Activated CD4-positive, alpha-beta T cell treated with anti-CD3 and anti-CD28 coated beads, Interleukin-2, amount 50 U/mL, for 4 hours (primary cell): ENCODE data around the gene ZNF398.
"Not testable (repeated sequence)": the region's sequence is repeated elsewhere in the genome, so short reads cannot be mapped to it uniquely, and the experiment has no call there.

Source experiments
- DNase-seq, 2 experiments: peaks; one replicate each; pipeline ENCODE4 v3.0.0-alpha.2; 2020

ZNF398 gene, protein sequence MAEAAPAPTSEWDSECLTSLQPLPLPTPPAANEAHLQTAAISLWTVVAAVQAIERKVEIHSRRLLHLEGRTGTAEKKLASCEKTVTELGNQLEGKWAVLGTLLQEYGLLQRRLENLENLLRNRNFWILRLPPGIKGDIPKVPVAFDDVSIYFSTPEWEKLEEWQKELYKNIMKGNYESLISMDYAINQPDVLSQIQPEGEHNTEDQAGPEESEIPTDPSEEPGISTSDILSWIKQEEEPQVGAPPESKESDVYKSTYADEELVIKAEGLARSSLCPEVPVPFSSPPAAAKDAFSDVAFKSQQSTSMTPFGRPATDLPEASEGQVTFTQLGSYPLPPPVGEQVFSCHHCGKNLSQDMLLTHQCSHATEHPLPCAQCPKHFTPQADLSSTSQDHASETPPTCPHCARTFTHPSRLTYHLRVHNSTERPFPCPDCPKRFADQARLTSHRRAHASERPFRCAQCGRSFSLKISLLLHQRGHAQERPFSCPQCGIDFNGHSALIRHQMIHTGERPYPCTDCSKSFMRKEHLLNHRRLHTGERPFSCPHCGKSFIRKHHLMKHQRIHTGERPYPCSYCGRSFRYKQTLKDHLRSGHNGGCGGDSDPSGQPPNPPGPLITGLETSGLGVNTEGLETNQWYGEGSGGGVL

DNA sequence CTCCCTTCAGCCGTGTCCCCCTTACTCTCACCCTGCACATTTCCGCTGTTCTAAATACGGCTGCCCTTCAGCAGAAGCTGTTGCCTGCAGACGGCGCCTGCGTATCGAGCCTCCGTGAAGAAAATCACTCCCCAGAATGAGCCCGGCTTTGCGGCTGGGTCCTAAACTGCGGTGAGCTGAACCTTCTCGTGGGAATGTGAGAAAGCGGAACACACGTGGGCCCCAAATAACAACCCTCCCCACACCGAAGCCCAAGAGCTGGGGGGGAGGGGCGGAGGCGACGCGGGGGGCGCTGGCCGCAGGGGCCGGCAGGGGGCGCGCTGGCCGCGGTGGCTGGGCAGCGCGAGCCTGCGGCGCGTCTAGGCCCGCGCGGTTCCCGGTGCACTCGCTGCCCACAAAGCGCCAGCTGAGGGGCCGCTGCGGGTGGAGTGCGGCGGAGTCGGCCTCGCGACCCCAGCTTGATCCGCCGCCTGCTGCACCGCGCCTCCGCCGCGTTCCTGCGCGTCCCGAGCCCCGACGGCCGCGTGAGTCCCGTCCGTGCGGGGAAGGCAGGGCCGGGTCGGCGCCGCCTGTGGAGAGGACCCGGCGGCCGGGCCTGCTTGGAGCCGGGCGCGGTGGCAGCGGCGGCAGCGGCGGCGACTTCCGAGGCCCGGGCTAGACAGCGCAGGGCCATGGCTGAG lies at the start of gene ZNF398:
Gene ZNF398 (plus strand): TSS at position 382 of the 680 bp plus-strand sequence. CDS start 290 bp downstream, at position 672.
- peak; percentile 74 to 75 for DNase-seq

DNA sequence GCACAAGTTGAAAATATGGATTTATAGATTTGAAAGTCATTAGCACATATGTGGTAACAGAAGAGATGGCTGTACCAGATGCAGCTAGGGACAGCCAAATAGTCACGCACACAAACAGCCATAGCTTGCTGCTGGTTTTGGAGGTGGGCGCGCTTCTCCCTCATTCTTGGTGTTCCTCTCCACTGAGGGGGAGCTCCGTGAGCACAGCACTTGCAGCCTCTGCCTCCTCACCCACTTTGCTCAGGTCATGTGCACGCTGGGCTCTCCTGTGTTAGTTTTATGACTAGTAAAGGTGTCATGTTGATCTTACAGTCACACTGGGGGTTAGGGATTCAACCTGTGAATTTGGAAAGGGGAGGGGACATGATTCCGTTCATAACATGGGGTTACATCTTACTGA lies 48.2 kb upstream of the ZNF398 start:
- no peak for DNase-seq

DNA sequence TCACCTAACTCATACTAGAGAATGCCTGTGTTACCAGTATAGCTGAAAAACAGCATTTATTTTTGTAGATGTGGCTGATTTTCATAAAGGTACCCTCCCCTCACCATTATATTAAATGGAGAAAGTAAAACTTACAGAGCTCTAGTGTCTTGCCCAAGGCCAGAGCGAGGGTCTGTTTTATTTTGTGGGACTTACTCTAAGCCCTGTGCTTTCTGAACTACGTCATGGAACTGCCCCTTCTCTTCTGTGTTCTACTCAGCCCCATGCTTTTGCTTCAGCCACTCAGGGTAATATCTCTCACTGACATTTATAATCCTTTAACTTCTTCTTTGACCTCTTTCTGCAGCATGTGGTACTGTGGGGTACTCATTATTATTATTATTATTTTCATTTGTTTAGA lies 46.4 kb upstream of the ZNF398 start:
- no peak for DNase-seq

DNA sequence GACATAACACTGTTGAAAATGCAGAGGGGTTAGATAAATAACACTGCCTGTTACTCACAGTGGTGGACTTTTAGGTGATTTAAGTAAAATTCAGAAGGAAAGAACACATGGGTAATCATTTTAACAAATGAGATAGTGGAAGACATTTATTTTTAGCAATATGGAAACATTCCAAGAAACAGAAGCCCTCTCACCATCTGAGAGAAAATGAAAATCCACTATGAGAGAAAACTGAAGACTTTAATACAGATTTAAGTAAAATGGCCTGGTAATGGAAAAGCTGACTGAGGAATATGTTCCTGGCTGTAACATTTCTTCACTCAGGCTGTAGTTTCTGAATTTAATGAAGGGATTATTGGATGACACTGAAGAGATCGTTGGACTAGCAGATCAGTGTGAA lies 44.6 kb upstream of the ZNF398 start:
- no peak for DNase-seq

DNA sequence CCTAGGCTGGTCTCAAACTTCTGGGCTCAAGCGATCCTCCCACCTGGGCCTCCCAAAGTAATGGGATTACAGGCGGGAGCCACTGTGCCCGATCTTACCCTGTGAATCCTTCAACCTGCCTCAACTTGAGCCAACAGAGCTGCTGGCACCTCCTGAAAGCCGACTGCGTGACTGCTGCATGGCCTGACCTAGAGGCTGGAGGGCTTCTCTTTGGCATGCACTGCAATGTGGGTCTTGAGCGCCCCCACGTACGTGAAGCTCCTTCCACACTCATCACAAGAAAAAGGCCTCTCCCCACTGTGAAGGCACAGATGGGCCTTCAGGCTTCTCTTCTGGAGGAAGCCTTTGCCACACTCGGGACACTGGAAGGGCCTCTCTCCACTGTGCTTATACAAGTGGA lies 43.8 kb upstream of the ZNF398 start:
- no peak for DNase-seq

DNA sequence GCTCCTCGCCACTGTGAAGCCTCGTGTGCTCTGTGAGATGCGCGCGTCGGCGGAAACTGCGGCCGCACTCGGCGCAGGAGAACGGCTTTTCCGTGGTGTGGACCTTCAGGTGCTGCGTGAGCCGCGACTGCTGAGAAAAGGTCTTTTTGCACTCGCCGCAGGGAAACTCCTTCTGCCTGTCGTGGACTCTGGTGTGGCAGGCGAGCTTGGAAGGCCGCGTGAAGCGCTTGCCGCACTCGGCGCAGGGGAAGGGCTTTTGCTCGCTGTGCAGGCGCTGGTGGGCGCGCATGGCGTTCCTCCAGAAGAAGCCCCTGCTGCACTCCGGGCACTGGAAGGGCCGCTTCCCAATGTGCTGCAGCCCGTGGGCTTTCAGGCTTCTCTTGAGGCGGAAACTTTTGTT lies 43.0 kb upstream of the ZNF398 start:
- no peak for DNase-seq

DNA sequence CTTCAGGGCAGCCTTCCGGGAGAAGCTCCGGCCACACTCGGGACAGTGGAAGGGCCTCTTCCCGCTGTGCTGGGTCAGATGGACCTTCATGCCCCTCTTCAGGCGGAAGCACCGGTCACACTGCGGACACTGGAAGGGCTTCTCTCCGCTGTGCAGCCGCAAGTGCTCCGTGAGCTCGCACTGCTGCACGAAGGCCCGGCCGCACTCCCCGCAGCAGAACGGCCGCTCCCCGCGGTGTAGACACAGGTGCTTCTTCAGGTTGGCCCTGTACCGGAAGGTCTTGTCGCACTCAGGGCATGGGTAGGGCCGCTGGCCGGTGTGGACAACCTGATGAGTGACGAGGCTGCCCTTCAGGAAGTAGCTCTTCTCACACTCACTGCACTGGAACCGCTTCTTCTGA lies 42.5 kb upstream of the ZNF398 start:
- no peak for DNase-seq

DNA sequence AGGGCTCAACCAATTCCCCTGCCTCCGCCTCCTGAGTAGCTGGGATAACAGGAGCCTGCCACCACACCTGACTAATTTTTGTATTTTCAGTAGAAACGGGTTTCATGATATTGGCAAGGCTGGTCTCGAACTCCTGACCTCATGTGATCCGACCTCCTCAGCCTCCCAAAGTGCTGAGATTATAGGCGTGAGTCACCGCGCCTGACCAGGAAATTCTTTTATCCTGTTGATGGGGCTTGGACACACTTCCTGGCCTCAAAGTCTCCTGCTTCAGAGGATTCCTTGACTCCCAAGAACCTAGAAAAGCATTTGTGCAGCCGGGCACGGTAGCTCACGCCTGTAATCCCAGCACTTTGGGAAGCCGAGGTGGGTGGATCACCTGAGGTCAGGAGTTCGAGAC lies 37.3 kb upstream of the ZNF398 start:
- DNase-seq = no peak

DNA sequence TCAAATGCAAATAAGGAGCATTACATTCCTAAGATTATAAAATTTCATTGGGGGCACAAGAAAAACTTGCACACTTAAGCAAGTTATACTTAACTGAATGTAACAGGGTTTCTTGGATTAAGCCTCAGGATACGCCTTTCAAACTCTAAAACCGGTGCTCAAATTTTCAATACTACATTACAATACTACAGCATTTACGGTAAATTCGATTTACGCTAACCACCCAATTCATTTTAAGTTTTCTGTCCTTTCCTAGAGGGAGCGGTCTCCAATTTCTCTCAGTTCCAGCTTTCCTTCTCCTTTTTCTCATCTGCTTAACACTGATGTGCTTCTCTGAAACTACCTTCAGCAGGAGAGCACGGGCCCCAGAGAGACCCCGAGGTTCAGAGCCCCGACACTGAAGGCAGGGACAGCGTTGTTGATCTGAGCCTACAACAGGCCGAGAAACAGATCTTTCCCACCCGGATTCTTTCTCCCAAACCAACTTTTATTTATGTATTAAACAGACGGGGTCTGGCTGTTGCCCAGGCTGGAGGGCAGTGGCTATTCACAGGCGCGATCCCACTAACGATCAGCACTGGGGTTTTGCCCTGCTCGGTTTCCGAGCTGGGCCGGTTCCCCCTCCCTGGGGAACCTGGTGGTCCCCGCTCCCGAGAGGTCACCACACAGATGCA lies 21.9 kb upstream of the ZNF398 start:
- no peak for DNase-seq

DNA sequence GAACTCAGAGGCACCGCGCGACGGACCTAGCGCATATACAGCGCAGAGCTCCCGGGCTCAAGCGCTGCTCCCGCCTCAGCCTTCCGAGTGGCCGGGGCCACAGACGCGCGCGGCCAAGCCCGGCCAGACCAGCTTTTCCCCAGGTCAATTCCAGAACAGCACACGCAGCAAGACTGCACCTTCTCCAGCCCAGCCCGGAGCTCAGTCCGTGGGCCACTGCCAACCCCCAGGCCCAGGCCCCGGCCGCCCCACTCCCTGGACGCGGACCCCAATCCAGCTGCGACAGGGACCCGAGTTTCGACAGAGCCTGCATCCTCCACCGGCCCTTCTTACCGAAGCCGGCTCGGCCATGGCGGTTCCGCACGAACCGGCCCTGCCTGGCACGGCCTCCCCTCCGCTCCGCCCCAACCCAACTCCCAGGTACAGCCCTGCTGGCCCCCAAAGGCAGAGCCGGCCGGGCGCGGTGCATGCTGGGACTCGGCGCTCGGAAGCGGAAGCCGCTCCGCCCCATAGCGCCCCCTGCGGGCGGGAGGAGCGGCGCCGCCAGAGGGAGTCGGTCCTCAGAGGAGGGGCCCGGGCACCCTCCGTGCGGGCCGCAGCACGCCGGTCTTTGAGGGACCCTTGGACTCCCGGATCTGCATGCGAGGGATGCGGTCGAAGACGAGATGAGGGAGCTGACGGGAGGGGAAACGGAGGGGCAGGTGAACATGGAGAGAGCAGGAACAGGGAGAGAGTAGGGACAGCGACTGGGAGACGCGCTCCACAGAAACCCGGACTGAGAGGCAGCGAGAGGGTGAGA lies 21.2 kb upstream of the ZNF398 start, which contains the start of gene ZNF425:
Gene ZNF425 (minus strand): TSS at position 462 of the 799 bp plus-strand sequence. CDS start 111 bp downstream, at position 351.
- peak; percentile 88 to 89 for DNase-seq

DNA sequence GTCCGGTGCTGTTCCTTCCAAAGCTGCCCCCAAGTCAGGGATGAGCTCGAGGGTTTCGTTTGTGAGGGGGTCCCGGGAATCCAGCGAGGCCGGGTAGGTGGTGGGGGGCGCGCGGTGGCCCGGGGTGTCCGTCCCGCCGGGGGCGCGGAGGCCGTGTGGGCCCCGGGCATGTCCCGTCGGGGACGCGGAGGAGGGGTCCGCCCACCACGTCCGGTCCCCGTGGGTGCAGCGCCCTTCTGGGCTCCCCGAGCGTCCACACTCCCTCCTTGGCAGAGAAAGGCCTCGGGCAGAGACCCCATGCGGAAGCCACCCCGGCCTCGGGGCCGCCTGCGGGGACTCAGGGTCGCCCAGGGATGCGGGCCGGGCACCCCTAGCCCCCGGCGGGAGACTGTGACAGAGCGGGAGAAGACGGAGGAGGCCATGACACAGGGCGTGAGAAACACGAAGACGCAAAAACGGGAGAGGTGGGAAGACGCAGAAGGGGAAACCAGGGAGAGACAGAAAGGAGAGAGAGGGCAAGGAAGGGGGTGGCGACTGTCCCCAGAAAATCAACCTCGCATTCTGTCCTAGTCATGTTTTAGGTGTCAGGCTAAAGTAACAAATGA lies 20.5 kb upstream of the ZNF398 start:
- DNase-seq = peak; percentile 44 to 57

DNA sequence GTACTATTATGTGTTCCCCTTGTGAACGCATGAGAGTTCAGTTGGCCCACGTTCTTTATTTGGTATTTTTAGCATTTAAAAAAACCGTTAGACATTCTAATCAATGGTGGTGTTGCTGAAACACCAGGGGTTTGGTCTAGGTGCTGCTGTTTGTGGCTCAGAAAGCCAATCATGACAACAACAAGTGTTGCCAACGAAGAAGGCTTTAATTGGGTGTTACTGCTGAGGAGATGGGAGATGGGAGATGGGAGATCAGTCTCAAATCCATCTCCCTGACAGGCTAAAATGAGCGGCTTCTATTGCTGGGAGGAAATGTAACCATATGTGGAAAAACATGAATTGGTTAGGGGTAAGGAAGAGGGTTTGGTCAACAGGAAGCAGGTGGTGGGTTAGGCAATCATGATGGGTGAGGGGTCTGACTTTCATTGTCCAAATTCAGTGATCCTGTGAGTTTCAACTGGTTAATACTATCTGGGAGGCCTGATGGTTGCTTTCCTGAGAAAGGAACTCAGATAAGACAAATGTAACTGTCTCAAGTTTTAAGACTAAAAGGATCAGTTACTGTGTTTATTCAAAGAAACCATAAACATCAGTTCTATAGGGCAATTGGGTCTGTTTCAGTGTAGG lies 16.6 kb upstream of the ZNF398 start:
- no peak for DNase-seq

DNA sequence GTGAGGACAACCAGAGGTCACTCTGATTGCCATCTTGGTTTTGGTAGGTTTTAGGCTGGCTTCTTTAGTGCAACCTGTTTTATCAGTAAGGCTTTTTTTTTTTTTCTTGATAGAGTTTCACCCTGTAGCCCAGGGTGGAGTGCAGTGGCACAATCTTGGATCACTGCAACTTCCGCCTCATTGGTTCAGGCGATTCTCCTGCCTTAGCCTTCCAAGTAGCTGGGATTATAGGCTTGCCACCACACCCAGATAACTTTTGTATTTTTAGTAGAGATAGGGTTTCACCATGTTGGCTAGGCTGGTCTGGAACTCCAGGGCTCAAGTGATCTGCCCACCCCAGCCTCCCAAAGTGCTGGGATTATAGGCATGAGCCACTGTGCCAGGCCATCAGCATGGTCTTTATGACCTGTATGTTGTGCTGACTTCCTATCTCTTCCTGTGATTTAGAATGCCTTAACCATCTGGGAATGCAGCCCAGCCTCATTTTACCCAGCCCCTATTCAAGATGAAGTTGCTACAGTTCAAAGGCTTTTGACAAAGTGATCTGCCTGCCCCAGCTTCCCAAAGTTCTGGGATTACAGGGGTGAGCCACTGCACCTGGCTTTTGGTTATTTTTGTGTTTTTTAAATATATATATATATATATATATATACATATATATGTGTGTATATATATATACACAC lies 14.1 kb upstream of the ZNF398 start:
- no peak for DNase-seq

DNA sequence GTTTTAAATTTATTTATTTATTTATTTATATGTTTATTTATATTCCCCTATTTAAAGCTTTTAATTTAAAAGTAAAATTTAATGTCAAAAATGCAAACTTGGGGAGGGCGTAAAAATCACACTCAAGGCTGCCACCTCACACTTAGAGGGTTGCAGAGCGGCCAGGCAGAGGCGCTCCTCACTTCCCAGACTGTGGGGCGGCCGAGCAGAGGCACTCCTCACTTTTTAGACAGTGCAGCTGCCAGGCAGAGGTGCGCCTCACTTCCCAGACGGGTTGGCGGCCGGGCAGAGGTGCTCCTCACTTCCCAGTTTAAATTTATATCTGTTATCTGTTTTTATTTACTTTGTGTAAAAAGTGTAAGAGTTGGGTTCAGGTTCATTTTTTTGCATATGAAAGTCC lies 11.1 kb upstream of the ZNF398 start:
- no peak for DNase-seq

DNA sequence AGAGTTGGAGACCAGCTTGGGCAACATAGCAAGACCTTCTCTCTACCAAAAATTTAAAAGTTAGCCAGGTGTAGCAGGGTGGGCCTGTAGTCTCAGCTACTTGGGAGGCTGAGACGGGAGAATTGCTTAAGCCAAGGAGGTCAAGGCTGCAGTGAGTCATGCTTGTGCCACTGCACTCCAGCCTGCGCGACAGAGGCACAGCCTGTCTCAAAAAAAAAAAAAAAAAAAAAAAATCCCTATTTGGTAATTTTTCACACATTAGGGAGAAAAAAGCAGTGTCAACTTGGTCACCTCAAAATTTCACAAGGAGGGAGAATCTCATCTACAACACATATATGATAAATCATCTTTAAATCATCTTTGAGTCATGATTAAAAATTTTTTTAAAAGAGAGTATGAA lies 6.4 kb upstream of the ZNF398 start:
- DNase-seq = no peak

DNA sequence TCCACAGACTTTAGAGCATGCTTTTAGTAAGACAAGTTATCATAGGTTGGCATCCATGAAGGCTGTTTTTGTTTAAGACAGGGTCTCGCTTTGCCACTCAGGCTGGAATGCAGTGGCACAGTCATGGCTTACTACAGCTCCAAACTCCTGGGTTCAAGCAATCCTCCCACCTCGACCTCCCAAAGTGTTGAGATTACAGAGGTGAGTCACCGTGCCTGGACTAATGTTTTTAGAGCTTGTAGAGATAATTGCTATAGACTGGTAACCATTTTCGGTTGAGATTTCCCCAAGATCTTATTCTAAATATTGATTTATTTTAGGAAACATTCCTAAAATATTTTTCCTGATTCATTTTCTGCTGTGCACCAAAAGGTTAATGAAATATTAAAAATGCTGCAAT lies 5.4 kb upstream of the ZNF398 start:
- DNase-seq = no peak

DNA sequence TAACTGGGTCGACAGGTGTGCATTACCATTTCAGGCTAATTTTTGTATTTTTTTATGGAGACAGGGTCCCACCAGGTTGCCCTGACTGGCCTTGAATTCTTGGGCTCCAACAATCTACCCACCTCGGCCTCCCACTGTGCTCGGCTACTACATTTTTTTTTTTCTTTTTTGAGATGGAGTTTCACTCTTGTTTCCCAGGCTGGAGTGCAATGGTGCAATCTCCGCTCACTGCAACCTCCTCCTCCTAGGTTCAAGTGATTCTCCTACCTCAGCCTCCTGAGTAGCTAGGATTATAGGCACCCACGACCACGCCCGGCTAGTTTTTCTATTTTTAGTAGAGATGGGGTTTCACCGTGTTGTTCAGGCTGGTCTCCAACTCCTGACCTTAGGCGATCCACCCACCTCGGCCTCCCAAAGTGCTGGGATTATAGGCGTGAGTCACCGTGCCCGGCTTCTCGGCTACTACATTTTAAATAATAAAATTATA lies 2.8 kb upstream of the ZNF398 start:
- DNase-seq = not testable (repeated sequence)

DNA sequence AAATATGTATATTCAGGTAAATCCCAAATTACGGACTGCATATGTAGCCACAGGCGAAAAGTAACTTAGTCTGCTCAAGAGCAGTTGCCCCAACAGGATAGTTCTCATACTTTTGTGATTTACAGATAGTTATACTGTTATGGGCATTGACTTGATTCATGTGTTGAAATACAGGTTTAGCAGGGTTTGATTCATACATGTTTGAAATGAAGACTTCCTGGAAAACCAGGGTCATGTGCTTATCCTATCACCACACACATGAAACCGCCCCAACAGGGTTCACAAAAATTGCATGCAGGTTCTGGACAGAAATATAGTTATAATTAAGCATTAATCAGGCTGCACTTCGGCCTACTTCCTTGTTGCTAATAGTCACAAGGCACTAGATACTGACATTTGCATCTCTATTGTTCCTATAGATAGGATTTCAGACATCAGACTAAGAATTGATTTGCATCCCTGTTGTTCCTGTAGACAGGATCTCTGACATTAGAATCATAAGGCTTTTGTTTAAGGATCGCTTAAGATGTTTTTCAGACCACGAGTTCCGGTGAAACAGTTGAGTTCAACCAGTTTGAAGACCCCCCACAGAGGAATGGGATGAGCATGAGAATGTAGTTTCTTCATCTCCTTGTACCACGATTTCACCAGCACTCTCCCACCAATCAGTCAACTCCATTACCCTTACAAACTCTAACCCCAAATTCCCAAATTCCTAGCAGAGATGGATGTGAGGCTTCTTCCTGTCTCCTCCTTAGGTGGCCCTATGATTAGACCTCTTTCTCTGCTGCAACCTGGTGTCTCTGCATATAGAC lies 2.0 kb upstream of the ZNF398 start:
- no peak for DNase-seq

DNA sequence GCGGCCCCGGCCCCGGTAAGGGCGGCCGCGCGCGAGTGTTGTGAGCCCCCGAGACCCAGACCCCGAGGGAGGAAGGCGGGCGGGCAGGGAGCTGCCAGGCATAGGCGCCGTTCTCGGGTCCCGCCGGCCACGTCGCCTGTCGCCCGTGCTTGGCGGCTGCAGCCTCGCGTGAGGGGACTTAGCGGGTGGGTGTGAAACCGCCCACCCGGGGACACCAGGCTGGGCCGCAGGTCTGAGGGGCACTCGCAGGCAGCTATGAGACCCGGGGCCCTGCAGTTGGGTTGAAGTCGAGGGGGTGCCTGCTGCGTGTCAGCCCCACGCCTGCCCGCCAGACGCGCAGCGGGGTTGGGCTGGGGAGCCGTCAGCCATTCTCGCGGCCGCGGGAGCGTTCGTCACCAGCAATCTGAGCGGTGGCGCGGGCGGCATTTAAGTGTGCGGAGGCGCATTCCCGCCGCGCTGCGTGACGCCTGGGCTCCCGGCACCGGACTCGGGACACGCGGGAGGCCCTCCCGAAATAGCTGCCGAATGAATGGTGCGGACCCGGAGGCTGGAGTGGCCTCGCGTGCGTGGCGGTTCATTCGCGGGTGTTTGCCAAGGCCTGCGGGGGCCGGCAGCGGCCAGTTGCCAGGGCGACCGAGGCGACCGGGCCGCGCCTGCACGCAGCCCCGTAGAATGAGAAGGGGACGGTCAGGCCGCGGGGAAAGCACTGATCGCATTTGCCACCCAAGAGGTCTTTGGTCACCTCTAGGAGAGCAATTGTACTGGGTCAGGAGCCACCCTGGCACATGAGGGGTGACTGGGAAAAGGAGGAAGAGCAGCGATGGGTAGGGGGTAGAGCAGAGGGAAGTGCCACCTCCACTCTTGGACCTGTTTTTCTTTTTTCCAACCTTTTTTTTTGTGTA lies 750 bp downstream of the ZNF398 start:
- DNase-seq = peak; percentile 62
